Epidermal melanocyte (primary cell): ENCODE measurements around the gene FAM162A.

Experiments
- DNase-seq: peaks from one replicate; pipeline ENCODE4 v3.0.0; 2011; ENCODE audit warnings: low spot score; ENCODE audit not compliant: insufficient read length

Gene FAM162A

DNA sequence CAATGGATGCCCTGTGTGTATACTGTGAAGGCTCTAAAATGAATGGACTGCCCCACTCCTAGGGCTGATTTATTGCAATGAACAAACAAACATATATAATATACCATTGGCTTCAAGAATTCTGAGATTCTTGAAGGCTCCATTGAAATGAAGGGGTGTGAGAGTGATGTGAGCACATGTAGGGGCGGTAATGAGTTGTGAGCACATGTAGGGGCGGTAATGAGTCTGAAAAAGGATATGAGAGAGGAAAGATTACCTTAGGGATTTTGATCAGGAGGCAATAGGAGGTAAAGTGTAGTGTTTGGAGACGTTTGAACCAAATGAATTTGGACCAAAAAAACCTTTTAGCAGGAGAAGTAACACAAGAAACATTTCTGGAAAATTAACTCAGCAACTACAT lies 3.7 kb downstream of the FAM162A start:
- no peak for DNase-seq

DNA sequence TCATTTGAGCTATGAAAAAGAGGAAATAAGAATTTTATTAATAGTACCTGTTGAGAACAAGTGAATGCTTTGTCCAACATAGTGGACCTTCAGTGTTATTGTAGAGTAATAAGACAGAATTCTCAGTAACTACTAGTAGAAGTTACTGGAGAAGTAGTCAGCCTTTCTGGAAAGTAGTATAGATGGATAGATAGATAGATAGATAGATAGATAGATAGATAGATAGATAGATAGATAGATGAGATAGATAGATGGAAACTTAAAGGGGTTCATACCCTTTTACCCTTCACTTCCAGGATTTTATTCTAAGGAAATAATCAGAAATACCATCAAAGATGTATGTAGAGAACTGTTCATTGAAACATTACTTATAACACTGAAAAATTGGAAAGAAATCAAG lies 5.2 kb downstream of the FAM162A start:
- DNase-seq = no peak

GRCh38 chr3:122389892-122390291 lies 5.9 kb downstream of the FAM162A start:
- no peak for DNase-seq

DNA sequence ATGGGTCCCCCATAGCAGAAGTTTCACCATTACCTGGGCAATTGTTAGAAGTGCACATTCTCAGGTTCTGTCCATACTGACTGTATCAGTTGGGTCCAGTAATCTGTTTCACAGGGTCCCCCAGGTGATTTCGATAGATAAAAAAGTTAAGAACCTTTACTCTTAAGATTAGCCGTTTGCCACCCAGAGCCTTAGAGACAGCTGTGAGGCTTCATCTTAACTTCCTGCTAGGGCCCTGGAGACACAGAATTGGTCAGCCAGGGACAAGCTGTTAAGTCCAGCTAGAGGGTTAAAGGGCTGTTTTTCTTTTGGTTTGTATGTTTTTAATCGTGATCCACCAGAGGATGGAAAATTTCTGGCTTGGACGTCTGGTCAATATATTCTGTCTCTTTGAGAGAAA lies 6.7 kb downstream of the FAM162A start:
- DNase-seq = no peak

DNA sequence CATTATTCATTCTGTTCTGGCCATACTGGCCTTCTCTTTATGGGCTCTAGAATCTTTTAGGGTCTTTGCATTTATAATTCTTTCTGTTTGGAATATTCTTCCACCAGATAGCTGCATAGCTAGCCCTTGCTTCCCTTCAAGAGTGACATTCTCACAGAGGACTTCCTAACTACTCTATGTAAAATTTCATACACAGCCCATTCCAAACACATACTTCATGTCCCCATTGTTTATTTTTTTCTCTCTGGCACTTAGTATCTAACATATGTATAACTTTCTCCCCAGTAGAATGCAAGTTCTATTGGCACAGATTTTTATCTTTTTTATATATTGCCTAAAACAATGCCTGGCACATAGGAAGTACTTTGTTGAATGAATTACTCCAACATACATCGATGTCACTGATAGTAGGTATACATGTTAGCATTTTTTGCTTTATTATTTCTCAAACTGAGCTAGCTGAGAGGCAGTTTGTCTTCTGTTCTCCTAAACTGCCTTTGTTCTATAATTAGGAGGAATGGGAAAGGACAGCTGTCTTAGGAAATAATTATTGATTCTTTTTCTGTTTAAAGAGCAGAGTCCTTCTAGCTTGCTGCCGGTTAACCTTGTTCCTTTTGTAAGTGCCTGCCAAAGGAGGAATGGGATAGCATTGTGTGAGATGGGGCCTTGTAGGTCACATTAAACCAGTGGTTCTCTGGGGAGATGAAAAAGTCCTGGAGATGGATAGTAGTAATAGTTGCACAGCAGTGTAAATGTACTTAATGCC lies 7.9 kb downstream of the FAM162A start:
- DNase-seq = no peak

DNA sequence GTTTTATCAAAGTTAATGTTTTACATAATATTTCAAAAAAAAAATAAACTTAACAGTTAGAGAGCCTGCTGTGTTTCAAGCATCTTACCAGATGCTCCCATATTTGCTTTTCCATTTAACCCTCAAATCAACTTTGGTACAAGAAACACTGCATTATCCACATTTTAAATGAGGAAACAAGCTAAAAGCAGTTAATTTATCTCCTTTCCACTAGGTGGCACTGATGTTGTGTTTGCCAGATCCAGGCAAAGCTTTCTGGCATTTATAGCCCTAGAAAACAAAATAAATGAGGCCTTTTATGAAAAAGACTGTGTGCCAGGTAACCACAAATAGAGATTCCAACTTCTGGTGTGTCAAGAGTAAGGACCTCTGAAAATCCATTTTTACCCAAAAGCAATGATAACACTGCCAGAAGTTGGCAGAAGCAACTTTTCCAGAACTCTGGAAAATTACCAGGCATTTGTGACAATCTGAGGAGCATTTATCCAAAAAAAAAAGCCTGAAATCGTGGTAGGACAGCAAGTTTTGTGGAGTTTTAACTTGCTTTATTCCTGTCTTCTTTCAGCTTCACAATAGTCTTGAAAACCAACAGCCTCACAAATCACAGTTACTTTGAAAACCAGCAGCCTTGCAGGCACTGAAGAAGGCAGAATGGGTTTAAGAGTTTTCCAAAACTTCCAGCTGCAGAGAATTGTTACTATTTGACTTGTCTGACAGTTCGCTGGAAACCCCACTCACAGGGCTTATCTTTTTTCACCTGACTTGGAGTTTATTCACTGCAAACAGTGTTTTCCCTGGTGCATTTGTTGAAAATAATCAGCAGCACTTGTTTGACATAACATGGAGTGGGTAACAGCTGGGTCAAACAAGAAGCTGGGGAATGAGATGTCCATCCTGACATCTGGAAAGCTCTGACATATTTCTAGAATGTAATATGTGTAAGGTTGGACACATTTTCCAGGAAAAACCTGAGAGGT lies 9.2 kb downstream of the FAM162A start:
- DNase-seq = peak; percentile 38

DNA sequence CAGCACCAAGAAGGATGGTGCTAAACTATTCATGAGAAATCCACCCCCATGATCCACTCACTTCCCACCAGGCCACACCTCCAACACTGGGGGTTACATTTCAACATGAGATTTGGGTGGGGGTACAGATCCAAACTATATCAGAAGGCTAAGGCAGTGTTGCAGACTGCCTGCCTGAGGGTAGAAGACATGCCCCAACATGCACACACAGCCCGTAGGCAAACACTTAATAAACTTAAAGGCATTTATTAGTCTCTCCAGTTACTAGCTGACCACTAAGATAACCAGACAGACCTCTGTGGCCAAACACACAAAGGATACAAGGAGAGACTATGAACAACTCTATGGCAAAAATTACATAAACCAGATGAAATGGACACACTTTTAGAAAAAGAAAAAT lies 10.2 kb downstream of the FAM162A start:
- DNase-seq = no peak

DNA sequence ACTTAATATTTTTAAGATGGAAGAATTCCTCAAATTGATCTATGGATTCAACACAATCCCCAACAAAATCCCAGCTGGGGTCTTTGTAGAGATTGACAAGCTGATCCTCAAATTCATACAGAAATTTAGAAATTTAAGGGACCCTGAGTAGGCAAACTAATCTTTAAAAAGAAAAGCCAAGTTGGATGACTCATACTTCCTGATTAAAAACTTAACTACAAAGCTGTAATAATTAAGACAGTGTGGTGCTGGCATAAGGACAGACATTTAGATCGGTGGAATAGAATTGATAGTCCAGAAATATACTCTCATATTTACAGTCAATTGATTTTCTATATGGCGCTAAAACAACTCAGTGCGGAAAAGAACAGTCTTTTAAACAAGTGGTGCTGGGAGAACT lies 11.6 kb downstream of the FAM162A start:
- DNase-seq = no peak

- no peak for DNase-seq
These were observed 12.5 kb downstream of the FAM162A start for GRCh38 chr3:122396511-122396910.

- DNase-seq = no peak
These were observed 13.2 kb downstream of the FAM162A start for GRCh38 chr3:122397201-122397600.

DNA sequence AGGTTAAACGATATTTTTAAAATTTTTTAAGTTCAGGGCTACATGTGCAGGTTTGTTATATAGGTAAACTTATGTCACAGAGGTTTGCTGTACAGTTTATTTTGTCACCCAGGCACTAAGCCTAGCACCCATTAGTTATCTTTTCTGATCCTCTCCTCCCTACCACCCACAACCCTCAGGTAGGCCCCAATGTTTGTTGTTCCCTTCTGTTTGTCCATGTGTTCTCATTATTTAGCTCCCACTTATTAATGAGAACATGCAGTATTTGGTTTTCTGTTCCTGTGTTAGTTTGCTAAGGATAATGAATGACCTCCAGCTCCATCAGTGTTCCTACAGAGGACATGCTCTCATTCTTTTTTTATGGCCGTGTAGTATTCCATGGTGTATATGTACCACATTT lies 14.9 kb downstream of the FAM162A start:
- DNase-seq = no peak

GRCh38 chr3:122403489-122403888 lies 19.5 kb downstream of the FAM162A start:
- no peak for DNase-seq

DNA sequence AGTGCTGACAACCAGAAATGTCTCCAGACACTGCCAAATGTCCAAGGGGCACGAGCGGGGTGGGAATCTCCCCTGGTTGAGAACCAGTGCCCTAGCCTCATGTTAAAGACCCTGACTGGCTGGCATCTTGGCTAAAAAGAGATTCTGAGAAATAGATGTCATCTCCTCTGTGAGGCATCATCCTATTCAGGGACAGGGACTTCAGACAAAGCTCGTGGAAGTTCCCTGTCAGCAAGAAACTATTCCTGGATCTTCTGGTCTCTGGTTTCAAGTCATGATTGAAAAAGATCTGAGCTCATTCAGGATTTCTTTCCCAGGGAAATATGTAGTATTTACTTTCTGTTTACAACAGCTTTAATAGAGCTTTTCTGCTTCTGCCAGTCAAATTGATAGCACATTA lies 21.0 kb downstream of the FAM162A start:
- DNase-seq = no peak

DNA sequence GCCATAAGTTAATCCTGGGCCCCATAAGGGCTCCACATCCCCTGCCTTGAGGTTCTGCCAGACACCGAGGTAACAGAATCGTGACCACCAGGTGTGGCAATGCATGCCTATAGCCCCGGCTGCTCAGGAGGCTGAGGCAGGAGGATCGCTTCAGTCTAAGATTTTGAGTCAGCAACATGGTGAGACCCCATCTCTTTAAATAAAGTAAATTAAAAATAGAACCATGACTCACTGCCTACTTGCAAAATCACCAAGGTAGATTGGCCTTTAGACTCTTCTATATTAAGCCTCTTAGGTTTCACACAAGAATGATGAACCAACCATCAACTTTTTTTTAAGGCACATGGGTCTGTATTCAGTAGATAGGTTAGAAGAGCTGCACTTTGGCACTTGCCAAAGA lies 22.2 kb downstream of the FAM162A start:
- DNase-seq = no peak

DNA sequence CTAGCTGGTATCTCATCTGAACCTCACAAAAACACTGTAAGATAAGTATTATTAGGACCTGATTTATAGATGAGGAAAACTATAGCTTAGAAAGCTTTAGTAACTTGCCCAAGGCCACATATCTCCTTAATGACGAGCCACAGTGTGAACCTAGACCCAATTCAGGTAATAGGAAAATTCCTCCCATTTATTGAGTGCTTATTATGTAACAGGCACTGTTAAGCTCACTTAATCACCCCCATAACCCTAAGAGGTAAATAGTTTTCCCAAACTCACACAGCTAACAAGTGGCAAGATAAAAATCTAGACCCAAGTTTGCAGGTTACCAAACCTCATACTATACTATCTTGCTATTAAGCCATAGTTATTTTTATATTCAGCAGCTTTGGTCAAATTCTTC lies 24.0 kb downstream of the FAM162A start:
- no peak for DNase-seq

GRCh38 chr3:122409446-122409845 lies 25.5 kb downstream of the FAM162A start:
- DNase-seq = no peak

DNA sequence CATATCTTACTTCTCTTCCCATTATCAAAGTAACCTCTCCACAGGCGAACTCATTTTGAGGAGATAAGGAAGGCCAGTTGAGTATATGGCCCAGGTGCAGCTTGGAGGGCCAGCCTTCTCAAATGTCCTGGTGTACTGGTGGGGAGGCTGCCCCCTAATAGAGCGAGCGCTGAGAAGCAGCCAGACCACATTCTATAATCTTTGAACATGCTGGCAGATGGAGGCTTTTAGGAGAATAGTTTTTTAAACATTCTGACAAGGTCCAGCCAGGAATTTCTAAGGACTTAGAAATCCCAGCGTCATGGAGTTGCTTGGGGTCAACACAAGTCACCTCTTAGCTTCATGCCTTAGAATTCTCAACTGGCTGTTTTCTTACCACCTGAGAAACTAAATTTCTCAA lies 26.1 kb downstream of the FAM162A start:
- DNase-seq = no peak

DNA sequence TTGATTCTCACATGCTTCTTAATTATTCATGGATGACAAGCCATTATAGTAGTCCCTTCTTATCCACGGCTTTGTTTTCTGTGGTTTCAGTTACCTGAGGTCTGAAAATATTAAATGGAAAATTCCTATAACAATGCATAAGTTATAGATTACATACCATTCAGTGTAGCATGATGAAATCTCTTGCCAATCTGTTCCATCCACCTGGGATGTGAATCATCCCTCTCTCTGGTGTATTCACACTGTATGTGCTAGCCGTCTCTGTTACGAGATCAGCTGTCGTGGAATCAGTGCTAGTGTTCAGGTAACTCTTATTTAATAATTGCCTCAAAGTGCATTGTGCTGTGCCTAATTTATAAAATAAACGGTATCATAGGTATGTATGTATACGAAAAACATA lies 26.7 kb downstream of the FAM162A start:
- no peak for DNase-seq

DNA sequence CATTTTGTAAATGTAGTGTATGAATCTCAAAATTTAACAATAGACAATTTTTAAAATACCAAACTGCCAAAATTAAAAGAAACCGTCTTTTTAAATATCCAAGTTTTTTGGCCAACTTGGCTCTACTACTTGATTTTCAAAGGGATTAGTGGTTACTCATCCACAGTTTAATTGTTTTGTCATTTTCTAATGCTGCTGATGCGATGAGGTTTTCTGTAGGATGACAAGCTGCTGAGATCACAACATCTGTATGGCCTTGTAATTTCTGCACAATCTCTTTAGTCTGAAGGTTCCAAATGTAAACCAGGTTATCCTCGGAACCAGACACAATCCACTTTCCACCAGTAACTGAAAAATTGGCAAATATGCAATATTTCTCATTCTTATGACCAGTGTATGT lies 30.4 kb downstream of the FAM162A start:
- DNase-seq = no peak

DNA sequence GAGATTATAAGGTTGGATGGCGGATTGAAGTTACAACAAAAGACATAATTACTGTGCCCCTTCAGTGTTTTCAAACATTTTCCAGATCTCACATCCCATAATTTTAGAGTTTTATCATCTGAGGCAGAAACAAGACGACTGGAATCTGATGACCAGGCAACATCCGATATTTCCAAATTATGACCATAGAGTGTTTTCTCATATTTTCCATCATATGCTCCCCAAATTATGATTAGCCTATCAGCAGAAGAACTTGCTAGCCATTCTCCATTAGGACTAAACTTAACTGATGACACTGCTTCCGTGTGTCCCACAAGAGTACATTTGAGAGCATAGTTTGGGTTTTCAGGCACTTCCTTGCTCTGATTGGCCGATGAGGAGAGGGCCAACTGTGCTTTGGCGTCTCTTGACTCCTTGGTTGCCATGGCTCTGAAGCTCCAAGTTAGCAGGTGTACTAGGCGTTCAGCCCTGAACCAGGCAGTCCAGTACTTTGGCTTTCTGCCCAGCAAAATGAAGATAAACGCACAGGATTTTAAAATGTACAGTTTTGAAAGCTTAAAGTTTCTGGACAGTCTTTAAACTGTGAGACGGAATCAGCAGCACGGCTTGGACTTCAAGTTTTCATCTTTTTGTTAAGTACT lies 31.2 kb downstream of the FAM162A start:
- DNase-seq = no peak

- peak; percentile 96 for DNase-seq
These were observed 32.0 kb downstream of the FAM162A start, which contains the start of gene WDR5B for GRCh38 chr3:122415762-122416654. Gene WDR5B (minus strand): TSS chr3:122416062. CDS start chr3:122415528, 534 bp downstream.
